GM18951 (cell line): ENCODE measurements around the gene TREH.

ENCODE experiments used
- POLR2A ChIP-seq: IDR thresholded peaks from 4 replicates; pipeline ENCODE4 v1.6.1; 2011; ENCODE audit warnings: mild to moderate bottlenecking; ENCODE audit not compliant: insufficient read length, insufficient read depth; ENCODE audit errors: extremely low read depth
- in situ Hi-C: fragments of 300-500 bp; cut with MboI; formaldehyde crosslinking; loops from one replicate; pipeline ENCODE4 v1.12.0; 2022; ENCODE audit warnings: low sequenced_read_pairs, mixed read lengths, inconsistent platforms; ENCODE audit not compliant: unreplicated experiment

The TREH gene

GRCh38 chr11:118641397-118642019, 37.9 kb downstream of the TREH start:
- in situ Hi-C loops: no loop called here
- TF ChIP-seq POLR2A: no peak

GRCh38 chr11:118640332-118641154, 38.9 kb downstream of the TREH start:
- in situ Hi-C loops: no loop called here
- TF ChIP-seq POLR2A: no peak

GRCh38 chr11:118639899-118640298, 39.6 kb downstream of the TREH start:
- in situ Hi-C loops: no loop called here
- TF ChIP-seq POLR2A: no peak

DNA sequence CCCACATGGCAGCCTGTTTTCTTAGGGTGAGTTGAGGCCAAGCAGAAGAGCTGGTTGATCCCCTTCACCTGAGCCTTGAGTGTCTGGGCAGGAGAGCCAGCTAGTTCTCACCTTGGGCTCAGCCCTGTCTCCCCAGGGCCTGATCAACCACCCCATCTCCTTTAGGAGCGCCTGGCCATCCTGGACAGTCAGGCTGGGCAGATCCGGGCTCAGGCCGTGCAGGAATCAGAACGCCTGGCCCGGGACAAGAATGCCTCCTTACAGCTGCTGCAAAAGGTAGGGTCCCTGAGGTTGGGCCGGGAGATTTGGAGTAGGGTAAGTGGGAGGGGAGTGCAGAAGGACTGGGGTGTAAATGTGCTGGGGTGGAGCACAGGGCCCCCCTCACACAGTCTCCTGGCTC, 40.7 kb downstream of the TREH start:
- in situ Hi-C loops: no loop called here
- TF ChIP-seq POLR2A: no peak

GRCh38 chr11:118636569-118637290, 42.7 kb downstream of the TREH start:
- no peak for TF ChIP-seq POLR2A
- in situ Hi-C loops: no loop called here

DNA sequence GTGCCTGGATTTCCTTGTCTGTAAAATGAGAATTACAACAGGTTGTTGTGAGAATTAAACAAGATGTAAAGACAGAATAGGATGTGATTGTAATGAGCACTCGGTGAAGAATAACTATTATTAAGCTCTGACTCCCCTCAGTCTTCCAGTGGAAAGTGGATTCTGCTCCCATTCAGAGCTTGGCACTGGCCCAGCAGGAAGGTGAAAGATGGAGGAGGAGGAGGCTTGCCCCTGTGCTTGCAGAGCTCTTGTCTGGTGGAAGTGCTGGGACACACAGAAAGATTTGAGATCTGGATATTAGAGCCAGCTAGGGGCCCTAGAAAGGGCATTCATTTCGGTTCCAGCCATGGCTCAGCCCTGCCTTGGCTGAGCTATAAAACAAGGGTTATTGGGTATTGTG, 43.8 kb downstream of the TREH start:
- TF ChIP-seq POLR2A: no peak
- in situ Hi-C loops: no loop called here

GRCh38 chr11:118635237-118635591, 44.2 kb downstream of the TREH start:
- TF ChIP-seq POLR2A: no peak
- in situ Hi-C loops: no loop called here

- no peak for TF ChIP-seq POLR2A
- in situ Hi-C loops: no loop called here
Observed at GRCh38 chr11:118634431-118635236, 44.8 kb downstream of the TREH start.

DNA sequence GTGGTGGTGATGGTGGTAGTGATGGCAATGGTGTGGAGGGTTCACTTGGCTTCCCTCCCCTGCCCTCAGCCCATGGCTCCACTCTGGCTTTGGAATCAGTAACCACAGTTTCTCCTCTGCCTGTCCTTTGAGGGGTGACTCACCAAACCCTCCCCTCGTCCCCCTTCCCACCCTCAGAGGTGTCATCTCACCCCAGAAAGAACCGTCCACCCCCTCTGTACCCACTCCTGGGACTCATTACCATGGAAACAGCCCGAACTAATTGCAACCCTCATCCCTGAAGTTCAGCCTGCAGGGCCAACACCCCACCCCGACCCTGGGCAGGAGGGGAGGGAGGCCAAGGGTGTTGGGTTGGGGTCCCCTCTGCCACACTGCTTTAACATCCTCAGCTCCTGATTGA, 45.5 kb downstream of the TREH start:
- TF ChIP-seq POLR2A: no peak
- in situ Hi-C loops: no loop called here

DNA sequence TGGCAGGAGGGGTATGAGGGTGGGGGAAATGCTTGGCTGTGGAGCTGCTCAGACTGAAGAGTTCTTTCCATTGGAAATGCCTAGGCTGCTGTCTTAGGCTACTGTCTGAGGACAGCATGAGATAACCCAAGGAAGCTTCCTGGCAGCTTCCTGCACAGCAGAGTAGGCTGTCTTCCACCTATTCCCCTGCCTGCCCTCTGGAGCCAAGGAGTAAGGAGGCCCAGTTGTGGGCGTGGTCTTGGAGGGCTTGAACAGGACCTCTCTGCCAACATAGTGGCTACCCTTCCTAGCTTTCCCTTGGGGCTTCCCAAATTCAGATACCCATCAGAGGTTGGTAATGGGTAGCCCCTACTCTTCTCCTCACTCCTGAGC, 46.1 kb downstream of the TREH start:
- in situ Hi-C loops: no loop called here
- no peak for TF ChIP-seq POLR2A

DNA sequence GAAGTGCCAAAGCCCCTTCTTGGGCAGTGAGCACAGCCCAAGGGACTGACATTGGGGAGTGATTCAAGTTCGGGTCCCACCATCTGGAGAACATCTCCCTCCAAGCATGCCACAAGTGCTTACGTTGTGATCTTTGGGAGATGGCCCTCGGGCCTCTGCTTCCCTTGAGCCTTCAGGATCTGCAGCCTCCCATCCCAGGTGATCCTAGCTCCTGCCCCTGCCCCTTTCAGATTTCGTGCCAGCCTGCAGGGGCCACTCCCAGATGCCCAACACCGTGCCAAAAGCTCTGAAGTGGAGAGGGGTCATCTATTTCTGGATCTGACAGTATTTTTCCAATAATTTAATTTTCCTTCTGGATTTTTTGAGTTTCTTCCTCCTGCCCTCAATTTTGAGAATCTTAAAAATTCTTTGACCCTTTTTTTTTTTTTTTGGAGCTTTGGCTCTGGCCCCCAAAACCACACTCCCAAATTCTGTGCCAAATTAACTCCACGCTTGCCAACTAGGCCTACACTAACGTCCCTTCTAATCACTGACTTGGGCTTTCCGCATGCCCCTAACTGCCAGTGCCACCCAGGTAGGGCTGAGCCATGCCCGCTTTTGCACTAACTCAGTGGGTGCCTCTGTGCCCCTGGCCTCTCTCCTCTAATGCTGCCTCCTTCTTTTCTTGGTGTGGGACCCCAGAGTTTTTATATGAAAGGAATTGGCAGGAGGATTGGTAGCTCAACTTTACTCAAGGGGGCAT, 46.7 kb downstream of the TREH start:
- TF ChIP-seq POLR2A: no peak
- in situ Hi-C loops: no loop called here

DNA sequence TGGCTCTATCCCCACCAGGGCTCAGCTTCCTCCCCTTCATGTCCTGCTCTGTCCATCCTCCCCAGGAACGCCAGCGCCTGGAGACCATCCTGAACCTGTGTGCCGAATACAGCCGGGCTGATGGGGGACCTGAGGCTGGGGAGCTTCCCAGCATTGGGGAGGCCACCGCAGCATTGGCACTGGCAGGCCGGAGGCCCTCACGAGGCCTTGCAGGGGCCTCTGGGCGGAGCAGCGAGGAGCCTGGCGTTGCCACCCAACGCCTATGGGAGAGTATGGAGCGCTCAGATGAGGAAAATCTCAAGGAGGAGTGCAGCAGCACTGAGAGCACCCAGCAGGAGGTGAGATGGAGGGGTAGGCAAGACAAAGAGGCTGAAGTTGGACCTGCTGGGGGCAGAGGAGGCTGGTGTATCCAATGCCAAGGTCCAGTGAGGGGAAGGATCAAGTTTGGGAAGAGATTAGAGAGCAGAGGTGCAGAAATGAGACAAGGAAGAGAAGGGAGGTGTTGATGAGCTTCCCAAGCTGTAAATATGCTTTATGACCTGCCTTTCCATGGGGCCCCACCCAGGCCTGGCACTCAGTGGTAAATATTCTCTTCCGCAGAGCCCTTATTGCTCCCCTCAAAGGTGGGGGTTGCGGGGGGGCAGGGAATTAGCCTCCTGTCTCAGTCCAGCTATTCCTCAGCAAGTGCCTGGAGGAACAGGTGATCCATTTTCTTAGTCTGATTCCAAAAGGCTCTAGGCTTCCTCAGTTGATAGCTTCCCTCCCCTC, 48.1 kb downstream of the TREH start:
- in situ Hi-C loops: no loop called here
- TF ChIP-seq POLR2A: no peak
